IPS-18a (cell line): ENCODE results near the gene POM121L2.
"Not testable (repeated sequence)": the region's sequence is repeated elsewhere in the genome, so short reads cannot be mapped to it uniquely, and the experiment has no call there.

Experiments used
- H3K27ac ChIP-seq: one replicate; pipeline ENCODE4 v1.5.1; 2013; ENCODE audit warnings: low read length
- H3K27me3 ChIP-seq: one replicate; pipeline ENCODE4 v1.6.1; 2013; ENCODE audit warnings: mild to moderate bottlenecking, low read length; ENCODE audit not compliant: control insufficient read depth, insufficient read depth
- H3K36me3 ChIP-seq: one replicate; pipeline ENCODE4 v1.6.1; 2013; ENCODE audit warnings: low read depth, low read length; ENCODE audit not compliant: control insufficient read depth
- H3K4me1 ChIP-seq: one replicate; pipeline ENCODE4 v1.6.1; 2013; ENCODE audit warnings: low read depth, low read length; ENCODE audit not compliant: control insufficient read depth
- H3K4me3 ChIP-seq: one replicate; pipeline ENCODE4 v1.5.1; 2013; ENCODE audit warnings: low read length
- H3K9ac ChIP-seq: one replicate; pipeline ENCODE4 v1.6.1; 2013; ENCODE audit warnings: mild to moderate bottlenecking, low read length, moderate library complexity
- H3K9me3 ChIP-seq: one replicate; pipeline ENCODE4 v1.6.1; 2013; ENCODE audit warnings: low read depth, low read length; ENCODE audit not compliant: control insufficient read depth

Gene POM121L2

DNA sequence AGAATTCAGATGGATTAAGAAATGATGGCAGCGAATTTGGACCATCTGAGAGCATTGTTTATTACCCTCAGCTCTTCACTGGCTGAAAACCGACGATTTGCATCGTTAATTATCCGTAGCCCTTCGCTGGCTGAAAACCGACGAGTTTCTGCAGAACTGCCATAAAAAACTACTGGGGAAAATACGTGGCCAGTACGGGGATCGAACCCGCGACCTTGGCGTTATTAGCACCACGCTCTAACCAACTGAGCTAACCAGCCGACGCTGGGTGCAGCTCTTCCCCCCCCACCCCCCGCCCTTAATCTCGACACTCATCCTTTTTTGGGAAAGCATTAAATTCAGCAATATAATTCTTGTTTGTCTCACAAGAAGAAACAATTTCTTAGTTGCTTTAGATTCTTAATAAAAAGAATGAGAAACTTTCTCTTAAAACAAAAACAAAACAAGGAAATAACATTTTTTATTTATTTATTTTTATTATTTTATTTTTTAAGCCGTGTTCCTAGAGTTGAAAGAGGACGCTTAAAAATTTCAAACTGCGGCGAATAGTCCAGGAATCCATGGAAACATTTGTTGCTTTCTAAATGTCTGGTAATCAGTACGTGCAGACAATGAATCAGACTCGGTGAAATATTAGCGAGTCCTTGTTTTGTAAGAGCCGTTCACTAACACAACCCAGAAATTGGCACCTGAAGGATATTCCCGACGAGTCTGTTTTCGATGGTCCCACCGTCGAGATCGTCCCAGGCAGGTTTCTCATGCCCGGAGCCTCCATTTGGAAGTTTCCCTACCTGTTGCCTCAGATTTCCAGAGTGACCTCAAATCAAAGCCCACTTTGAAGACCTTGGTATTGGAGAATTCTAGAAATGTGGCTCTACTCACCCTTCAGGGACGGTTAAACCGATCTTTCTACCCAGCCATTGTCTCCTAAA is 36.8 kb downstream of the POM121L2 start:
- H3K36me3 ChIP-seq, result no peaks in the 10 kb centered on the region
- H3K27me3 ChIP-seq, result peaks cover 16% of the 10 kb centered on the region
- peak overlapping the region; percentile 62 for H3K4me3 ChIP-seq
- H3K9me3 ChIP-seq, result no peaks in the 10 kb centered on the region
- no peak overlapping the region for H3K9ac ChIP-seq
- H3K27ac ChIP-seq, result no peak overlapping the region
- H3K4me1 ChIP-seq, result no peaks in the 10 kb centered on the region

DNA sequence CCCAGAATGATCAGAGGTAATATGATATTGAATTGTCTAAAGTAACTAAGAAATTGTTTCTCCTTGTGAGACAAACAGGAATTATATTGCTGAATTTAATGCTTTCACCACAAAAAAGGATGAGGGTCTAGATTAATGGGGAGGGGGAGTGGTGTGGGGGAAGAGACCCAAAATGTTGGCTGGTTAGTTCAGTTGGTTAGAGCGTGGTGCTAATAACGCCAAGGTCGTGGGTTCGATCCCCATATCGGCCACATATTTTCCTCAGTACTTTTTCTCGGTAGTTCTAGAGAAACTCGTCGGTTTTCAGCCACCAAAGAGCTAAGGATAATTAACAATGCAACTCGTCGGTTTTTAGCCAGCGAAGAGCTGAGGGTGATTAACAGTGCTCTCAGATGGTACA is 38.3 kb downstream of the POM121L2 start:
- H3K27ac ChIP-seq, result no peak overlapping the region
- no peaks in the 10 kb centered on the region for H3K36me3 ChIP-seq
- peaks cover 10% of the 10 kb centered on the region for H3K27me3 ChIP-seq
- no peaks in the 10 kb centered on the region for H3K9me3 ChIP-seq
- H3K4me1 ChIP-seq, result no peaks in the 10 kb centered on the region
- H3K4me3 ChIP-seq, result no peak overlapping the region
- no peak overlapping the region for H3K9ac ChIP-seq

DNA sequence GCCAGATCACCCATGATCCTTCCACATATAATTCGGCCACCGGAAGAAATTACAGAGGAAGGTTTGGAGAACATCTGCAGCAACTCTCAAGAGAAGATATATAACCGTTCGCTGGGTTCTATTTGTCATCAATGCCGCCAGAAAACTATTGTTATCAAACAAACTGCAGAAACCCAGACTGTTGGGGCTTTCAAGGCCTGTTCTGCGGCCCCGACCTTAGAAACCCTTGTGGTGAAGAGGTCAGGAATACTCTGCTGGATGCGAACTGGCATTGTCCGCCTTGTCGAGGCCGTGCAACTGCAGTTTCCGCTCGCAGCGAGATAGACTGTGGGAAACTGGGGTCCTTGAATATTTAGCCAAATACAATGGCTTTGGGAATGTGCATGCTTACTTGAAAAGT is 43.3 kb downstream of the POM121L2 start:
- H3K9ac ChIP-seq, result no peak overlapping the region
- H3K27me3 ChIP-seq, result no peaks in the 10 kb centered on the region
- H3K36me3 ChIP-seq, result no peaks in the 10 kb centered on the region

DNA sequence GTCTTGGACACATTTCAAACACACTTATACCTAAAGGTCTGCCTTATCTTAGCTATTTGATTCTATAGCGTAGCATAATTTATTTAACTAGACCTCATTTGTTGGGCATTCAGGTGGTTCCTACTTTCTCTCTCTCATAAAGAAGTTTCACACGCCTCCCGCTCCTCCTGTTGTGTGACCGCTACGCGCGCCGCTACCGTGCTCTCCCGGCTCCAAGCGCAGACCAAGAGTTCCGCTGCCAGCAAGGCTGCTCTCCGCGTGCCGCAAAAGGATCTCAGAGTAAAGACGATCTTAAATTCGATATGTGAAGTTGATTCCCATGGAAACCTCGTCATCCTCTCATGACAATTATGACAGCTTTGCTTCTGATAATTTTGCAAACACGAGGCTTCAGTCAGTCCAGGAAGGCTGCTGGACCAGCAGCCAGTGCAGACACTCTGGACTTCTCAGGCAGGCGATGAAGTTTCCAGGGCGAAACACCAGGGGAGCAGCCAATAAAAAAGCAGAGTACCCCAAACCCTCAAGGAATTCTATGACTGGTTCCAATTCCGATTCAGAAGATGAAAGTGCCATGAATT is 44.1 kb downstream of the POM121L2 start:
- Histone ChIP-seq H3K36me3 (no peaks in the 10 kb centered on the region), H3K9ac (no peak overlapping the region), H3K27ac (no peak overlapping the region), H3K4me3 (no peak overlapping the region), H3K9me3 (no peaks in the 10 kb centered on the region), H3K27me3 (no peaks in the 10 kb centered on the region), H3K4me1 (no peaks in the 10 kb centered on the region)

More for the DNA sequence above, 43.3 kb downstream of the POM121L2 start:
- Histone ChIP-seq H3K27ac (no peak overlapping the region), H3K4me1 (no peaks in the 10 kb centered on the region), H3K9me3 (no peaks in the 10 kb centered on the region), H3K4me3 (no peak overlapping the region)

DNA sequence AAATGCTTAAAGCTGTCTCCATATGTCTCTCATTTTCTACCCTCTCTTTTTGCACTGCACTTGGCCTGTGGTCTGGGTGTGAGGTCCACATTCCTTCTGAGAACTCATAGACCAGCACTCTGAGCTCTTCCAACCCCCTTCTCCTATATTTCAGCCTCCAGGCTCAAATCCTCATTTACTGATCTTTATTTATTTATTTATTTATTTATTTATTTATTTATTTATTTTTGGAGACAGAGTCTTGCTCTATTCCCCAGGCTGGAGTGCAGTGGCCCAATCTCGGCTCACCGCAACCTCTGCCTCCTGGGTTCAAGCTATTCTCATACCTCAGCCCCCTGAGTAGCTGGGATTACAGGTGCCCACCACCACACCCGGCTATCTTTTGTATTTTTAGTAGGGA is 45.1 kb downstream of the POM121L2 start:
- H3K4me3 ChIP-seq, H3K27ac ChIP-seq, H3K36me3 ChIP-seq, H3K9me3 ChIP-seq, H3K9ac ChIP-seq, H3K4me1 ChIP-seq, H3K27me3 ChIP-seq: not testable (repeated sequence)

DNA sequence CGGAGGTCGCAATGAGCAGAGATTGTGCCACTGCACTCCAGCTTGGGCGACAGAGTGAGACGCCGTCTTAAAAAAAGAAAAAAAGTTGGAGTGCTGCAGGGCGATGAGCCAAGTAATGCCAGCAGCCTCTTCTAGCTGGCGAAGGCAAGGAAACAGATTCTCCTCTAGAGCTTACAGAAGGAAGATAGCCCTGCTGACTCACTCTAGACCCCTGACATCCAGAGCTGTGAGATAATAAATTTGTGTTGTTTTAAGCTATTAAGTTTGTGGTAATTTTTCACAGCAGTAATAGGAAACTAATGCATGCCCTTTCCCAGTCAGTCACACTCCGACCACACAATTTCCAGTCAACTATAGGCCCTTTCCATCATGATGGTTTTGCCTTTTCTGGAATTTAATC is 48.2 kb downstream of the POM121L2 start:
- no peak overlapping the region for H3K9ac ChIP-seq
- peaks cover 17% of the 10 kb centered on the region for H3K27me3 ChIP-seq
- no peak overlapping the region for H3K27ac ChIP-seq

DNA sequence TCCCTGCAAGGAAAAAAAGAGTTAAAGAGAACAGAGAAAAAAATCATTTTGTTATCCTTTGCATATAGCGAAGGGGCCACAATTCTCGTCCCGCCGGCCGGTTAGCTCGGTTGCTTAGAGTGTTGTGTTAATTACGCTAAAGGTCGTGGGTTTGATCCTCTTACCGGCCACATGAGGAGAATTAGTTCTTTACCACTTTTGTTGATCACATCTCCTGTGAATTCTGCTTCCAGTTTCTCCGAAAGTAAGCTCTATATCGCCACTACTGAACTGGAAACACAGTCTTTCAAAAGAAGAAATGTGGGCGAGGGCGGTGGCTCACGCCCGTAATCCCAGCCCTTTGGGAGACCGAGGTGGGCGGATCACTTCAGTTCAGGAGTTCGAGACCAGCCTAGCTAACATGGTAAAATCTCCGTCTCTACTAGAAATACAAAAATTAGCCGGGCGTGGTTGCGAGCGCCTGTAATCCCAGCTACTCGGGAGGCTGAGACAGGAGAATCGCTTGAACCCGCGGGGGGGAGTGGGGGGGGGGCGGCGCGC is 51.2 kb downstream of the POM121L2 start:
- Histone ChIP-seq H3K4me1 (peaks cover 4% of the 10 kb centered on the region), H3K27me3 (peaks cover 17% of the 10 kb centered on the region), H3K27ac (no peak overlapping the region), H3K9ac (peak overlapping the region; percentile 39), H3K9me3 (no peaks in the 10 kb centered on the region), H3K4me3 (peak overlapping the region; percentile 87), H3K36me3 (no peaks in the 10 kb centered on the region)

More for the DNA sequence above, 48.2 kb downstream of the POM121L2 start:
- Histone ChIP-seq H3K4me3 (no peak overlapping the region), H3K4me1 (peaks cover 4% of the 10 kb centered on the region), H3K9me3 (no peaks in the 10 kb centered on the region), H3K36me3 (no peaks in the 10 kb centered on the region)

DNA sequence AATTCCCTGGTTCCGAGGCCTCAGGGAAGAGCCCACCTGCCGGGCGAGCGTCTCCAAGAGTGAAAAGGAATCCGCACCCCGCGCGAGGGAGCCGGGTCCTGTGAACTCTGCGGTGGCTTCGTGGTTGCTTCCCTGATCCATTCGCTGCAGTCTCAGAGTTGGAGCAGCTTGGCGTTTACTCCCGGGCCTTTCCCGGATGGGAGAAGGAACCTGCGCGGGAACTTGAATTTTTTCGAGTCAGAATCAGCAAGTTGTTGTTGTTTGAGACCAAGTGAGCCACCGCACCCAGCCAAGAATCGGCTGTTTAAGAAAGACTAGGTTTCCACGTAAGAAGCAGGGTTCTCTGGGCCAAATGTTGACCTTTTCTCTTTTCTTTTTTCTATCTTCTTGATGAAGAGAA is 51.7 kb downstream of the POM121L2 start:
- Histone ChIP-seq H3K27ac (no peak overlapping the region), H3K4me1 (peaks cover 4% of the 10 kb centered on the region), H3K27me3 (peaks cover 17% of the 10 kb centered on the region), H3K4me3 (peak overlapping the region; percentile 87), H3K9ac (peak overlapping the region; percentile 39), H3K9me3 (no peaks in the 10 kb centered on the region), H3K36me3 (no peaks in the 10 kb centered on the region)
